Tibial nerve (tissue), 4 donors: Measurements from ENCODE around the gene COPG2. TPM values are rescaled to one million over a fixed set of nuclear protein-coding genes. Genes with fewer than 3 reads are reported as not detected.
A peak's percentile ranks its signal among the peaks of the same experiment; 100 is the strongest.

Experiments used
- DNase-seq, 2 donors: peaks; one replicate each; pipeline ENCODE4 v3.0.0-alpha.2; 2019; ENCODE audit warnings: low spot score in 2 of 2
- H3K27ac ChIP-seq, 4 donors: fragments of 200-600 bp; sonication (generic) in 3 of 4; one replicate each; pipeline ENCODE4 v1.5.1; 2017 to 2019; ENCODE audit warnings: mild to moderate bottlenecking in 1 of 4
- H3K27me3 ChIP-seq, 2 donors: fragments of 200-600 bp; sonication (generic) in 1 of 2; one replicate each; pipeline versions ENCODE4 v1.5.1 to v1.6.0; 2017 to 2019
- H3K36me3 ChIP-seq, 3 donors: fragments of 200-600 bp; sonication (generic); one replicate each; pipeline ENCODE4 v1.5.1; 2018 to 2019
- H3K4me1 ChIP-seq, 4 donors: fragments of 200-600 bp; sonication (generic) in 3 of 4; one replicate each; pipeline ENCODE4 v1.5.1; 2017 to 2019
- H3K4me3 ChIP-seq, 4 donors: fragments of 200-600 bp; sonication (generic) in 3 of 4; one replicate each; pipeline ENCODE4 v1.5.1; 2017 to 2019; ENCODE audit warnings: mild to moderate bottlenecking in 1 of 4, moderate library complexity in 1 of 4
- H3K9me3 ChIP-seq, 4 donors: fragments of 200-600 bp; sonication (generic) in 3 of 4; one replicate each; pipeline ENCODE4 v1.5.1; 2017 to 2019
- CTCF ChIP-seq, 5 experiments: fragments of 200-600 bp in 3 of 5; fragments of 450-650 bp in 2 of 5; sonication (generic) in 3 of 5; IDR thresholded peaks; one replicate each; pipeline ENCODE4 v1.5.1; 2016 to 2019; ENCODE audit warnings: antibody characterized with exemption in 5 of 5, mild to moderate bottlenecking in 3 of 5, moderate library complexity in 2 of 5
- EP300 ChIP-seq, 2 donors: sonication (generic); formaldehyde crosslinking; IDR thresholded peaks; one replicate each; pipeline ENCODE4 v1.6.1; 2017; ENCODE audit warnings: antibody characterized with exemption in 2 of 2, mild to moderate bottlenecking in 1 of 2
- POLR2A ChIP-seq, 2 donors: fragments of 450-650 bp; IDR thresholded peaks; one replicate each; pipeline ENCODE4 v1.6.1; 2017; ENCODE audit warnings: antibody characterized with exemption in 2 of 2, mild to moderate bottlenecking in 2 of 2, moderate library complexity in 2 of 2
- WGBS, 2 donors: methylation state at CpG; one replicate each; pipeline ENCODE4 v1.1.5; 2018; 5-methylcytosine and 5-hydroxymethylcytosine counted together
- total RNA-seq, 4 donors: library from RNA; depleted of rRNA; stranded (reverse); fragments of >200 nt; gene quantifications; one replicate each; pipeline ENCODE4 v1.1.0, GENCODE V29; 2016

The COPG2 gene
- total RNA-seq, 4 donors from 2014 or later = 12.7 to 22.7 (median 20.2) TPM

GRCh38 chr7:130500910-130501309, 167.6 kb downstream of the COPG2 start:
- 80 to 82% methylated on average over 2 of the region's 2 CpGs for WGBS, 2 donors
- no peaks in the 10 kb centered on the region for H3K9me3 ChIP-seq
- H3K4me1 ChIP-seq = no peaks in the 10 kb centered on the region
- H3K36me3 ChIP-seq = peaks cover 0 to 68% (median 0%) of the 10 kb centered on the region in 3 donors
- no peak overlapping the region for H3K4me3 ChIP-seq
- H3K27ac ChIP-seq = no peak overlapping the region
- DNase-seq = no peak
- H3K27me3 ChIP-seq = no peaks in the 10 kb centered on the region
- no peak for TF ChIP-seq EP300 (IDR thresholded peaks at IDR 0.05)
- no peak for TF ChIP-seq CTCF (IDR thresholded peaks at IDR 0.05)
- TF ChIP-seq POLR2A (IDR thresholded peaks at IDR 0.05) = no peak

GRCh38 chr7:130500463-130500862, 168.1 kb downstream of the COPG2 start:
- no peak for DNase-seq
- WGBS, 2 donors = 76 to 78% methylated on average over 8 of the region's 8 CpGs
- H3K4me1 ChIP-seq = no peaks in the 10 kb centered on the region
- no peak overlapping the region for H3K4me3 ChIP-seq
- no peak overlapping the region for H3K27ac ChIP-seq
- TF ChIP-seq EP300 (IDR thresholded peaks at IDR 0.05) = no peak
- TF ChIP-seq CTCF (IDR thresholded peaks at IDR 0.05) = no peak
- TF ChIP-seq POLR2A (IDR thresholded peaks at IDR 0.05) = no peak
- H3K9me3 ChIP-seq = no peaks in the 10 kb centered on the region
- peaks cover 0 to 63% (median 0%) of the 10 kb centered on the region in 3 donors for H3K36me3 ChIP-seq
- H3K27me3 ChIP-seq = no peaks in the 10 kb centered on the region

GRCh38 chr7:130494431-130494858, 174.1 kb downstream of the COPG2 start:
- no peak for DNase-seq
- TF ChIP-seq POLR2A (IDR thresholded peaks at IDR 0.05) (no peak), EP300 (IDR thresholded peaks at IDR 0.05) (no peak), CTCF (IDR thresholded peaks at IDR 0.05) (no peak)
- 39 to 48% methylated on average over 2 of the region's 2 CpGs for WGBS, 2 donors
- Histone ChIP-seq H3K27ac (peak overlapping the region in 1 of 4 donors; percentile 43), H3K4me3 (no peak overlapping the region), H3K4me1 (peaks cover 0 to 19% (median 1%) of the 10 kb centered on the region in 4 donors), H3K27me3 (no peaks in the 10 kb centered on the region), H3K36me3 (peaks cover 0 to 14% (median 0%) of the 10 kb centered on the region in 3 donors), H3K9me3 (peaks cover 0 to 9% (median 0%) of the 10 kb centered on the region in 4 donors)

GRCh38 chr7:130493275-130493873, 175.2 kb downstream of the COPG2 start:
- peaks cover 0 to 30% (median 3%) of the 10 kb centered on the region in 4 donors for H3K4me1 ChIP-seq
- H3K27ac ChIP-seq = peak overlapping the region in 2 of 4 donors; percentile 15 to 70
- peaks cover 0 to 7% (median 0%) of the 10 kb centered on the region in 3 donors for H3K36me3 ChIP-seq
- TF ChIP-seq POLR2A (IDR thresholded peaks at IDR 0.05) (no peak), EP300 (IDR thresholded peaks at IDR 0.05) (no peak)
- no peaks in the 10 kb centered on the region for H3K27me3 ChIP-seq
- H3K9me3 ChIP-seq = peaks cover 0 to 9% (median 0%) of the 10 kb centered on the region in 4 donors
- 41 to 48% methylated on average over 13 of the region's 13 CpGs for WGBS, 2 donors
- peak overlapping the region; percentile 24 to 54 (median 32) for H3K4me3 ChIP-seq
- no peak for DNase-seq

GRCh38 chr7:130492523-130493274, 175.8 kb downstream of the COPG2 start:
- Histone ChIP-seq H3K4me1 (peaks cover 0 to 35% (median 3%) of the 10 kb centered on the region in 4 donors), H3K9me3 (peaks cover 0 to 9% (median 0%) of the 10 kb centered on the region in 4 donors), H3K4me3 (peak overlapping the region; percentile 24 to 54 (median 32)), H3K27me3 (no peaks in the 10 kb centered on the region), H3K36me3 (peaks cover 0 to under 1% (median 0%) of the 10 kb centered on the region in 3 donors), H3K27ac (peak overlapping the region in 2 of 4 donors; percentile 15 to 70)
- TF ChIP-seq POLR2A (IDR thresholded peaks at IDR 0.05) (no peak), CTCF (IDR thresholded peaks at IDR 0.05) (no peak), EP300 (IDR thresholded peaks at IDR 0.05) (no peak)
- 56 to 58% methylated on average over 48 to 50 of the region's 50 CpGs for WGBS, 2 donors
- no peak for DNase-seq
